ENCODE results near the gene DAGLB.
"Not testable (repeated sequence)": the region's sequence is repeated elsewhere in the genome, so short reads cannot be mapped to it uniquely, and the experiment has no call there.

DNA sequence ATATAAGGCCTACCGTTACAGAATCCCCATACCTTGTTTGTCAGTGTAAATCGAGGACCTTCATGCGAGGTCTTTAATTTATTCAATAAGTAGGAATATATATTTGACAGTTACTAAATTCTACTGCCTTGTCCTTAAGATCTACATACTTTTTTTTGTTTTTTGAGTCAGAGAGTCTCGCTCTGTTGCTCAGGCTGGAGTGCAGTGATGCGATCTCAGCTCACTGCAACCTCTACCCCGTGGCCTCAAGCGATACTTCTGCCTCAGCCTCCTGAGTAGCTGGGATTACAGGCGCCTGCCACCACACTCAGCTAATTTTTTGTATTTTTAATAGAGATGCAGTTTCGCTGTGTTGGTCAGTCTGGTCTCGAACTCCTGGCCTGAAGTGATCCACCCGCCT, 65.9 kb downstream of the DAGLB start:
- TF ChIP-seq ZSCAN29 (IDR thresholded peaks at IDR 0.05); SMC3 (IDR thresholded peaks at IDR 0.05; ENCODE audit: borderline replicate concordance, low read length); NFIC (IDR thresholded peaks at IDR 0.05; ENCODE audit: low read depth, low read length); RAD51 (IDR thresholded peaks at IDR 0.05); YY1 (IDR thresholded peaks at IDR 0.05; ENCODE audit: low read depth, low read length); GABPA (IDR thresholded peaks at IDR 0.05; ENCODE audit: low read depth); BCL3 (IDR thresholded peaks at IDR 0.05; ENCODE audit: borderline replicate concordance, insufficient read depth, low read depth, low read length, poor library complexity, severe bottlenecking): not testable (repeated sequence)
- TF ChIP-seq, protein P1, sequence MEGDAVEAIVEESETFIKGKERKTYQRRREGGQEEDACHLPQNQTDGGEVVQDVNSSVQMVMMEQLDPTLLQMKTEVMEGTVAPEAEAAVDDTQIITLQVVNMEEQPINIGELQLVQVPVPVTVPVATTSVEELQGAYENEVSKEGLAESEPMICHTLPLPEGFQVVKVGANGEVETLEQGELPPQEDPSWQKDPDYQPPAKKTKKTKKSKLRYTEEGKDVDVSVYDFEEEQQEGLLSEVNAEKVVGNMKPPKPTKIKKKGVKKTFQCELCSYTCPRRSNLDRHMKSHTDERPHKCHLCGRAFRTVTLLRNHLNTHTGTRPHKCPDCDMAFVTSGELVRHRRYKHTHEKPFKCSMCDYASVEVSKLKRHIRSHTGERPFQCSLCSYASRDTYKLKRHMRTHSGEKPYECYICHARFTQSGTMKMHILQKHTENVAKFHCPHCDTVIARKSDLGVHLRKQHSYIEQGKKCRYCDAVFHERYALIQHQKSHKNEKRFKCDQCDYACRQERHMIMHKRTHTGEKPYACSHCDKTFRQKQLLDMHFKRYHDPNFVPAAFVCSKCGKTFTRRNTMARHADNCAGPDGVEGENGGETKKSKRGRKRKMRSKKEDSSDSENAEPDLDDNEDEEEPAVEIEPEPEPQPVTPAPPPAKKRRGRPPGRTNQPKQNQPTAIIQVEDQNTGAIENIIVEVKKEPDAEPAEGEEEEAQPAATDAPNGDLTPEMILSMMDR (IDR thresholded peaks at IDR 0.05 in 2 of 3, conservative IDR thresholded peaks at IDR 0.05 in 1 of 3; ENCODE audit: control insufficient read depth in 2 of 3, extremely low read depth in 1 of 3, insufficient read depth in 1 of 3, low read depth in 3 of 3, low read length in 3 of 3) = not testable (repeated sequence)
- TF ChIP-seq, protein P2, sequence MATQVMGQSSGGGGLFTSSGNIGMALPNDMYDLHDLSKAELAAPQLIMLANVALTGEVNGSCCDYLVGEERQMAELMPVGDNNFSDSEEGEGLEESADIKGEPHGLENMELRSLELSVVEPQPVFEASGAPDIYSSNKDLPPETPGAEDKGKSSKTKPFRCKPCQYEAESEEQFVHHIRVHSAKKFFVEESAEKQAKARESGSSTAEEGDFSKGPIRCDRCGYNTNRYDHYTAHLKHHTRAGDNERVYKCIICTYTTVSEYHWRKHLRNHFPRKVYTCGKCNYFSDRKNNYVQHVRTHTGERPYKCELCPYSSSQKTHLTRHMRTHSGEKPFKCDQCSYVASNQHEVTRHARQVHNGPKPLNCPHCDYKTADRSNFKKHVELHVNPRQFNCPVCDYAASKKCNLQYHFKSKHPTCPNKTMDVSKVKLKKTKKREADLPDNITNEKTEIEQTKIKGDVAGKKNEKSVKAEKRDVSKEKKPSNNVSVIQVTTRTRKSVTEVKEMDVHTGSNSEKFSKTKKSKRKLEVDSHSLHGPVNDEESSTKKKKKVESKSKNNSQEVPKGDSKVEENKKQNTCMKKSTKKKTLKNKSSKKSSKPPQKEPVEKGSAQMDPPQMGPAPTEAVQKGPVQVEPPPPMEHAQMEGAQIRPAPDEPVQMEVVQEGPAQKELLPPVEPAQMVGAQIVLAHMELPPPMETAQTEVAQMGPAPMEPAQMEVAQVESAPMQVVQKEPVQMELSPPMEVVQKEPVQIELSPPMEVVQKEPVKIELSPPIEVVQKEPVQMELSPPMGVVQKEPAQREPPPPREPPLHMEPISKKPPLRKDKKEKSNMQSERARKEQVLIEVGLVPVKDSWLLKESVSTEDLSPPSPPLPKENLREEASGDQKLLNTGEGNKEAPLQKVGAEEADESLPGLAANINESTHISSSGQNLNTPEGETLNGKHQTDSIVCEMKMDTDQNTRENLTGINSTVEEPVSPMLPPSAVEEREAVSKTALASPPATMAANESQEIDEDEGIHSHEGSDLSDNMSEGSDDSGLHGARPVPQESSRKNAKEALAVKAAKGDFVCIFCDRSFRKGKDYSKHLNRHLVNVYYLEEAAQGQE (IDR thresholded peaks at IDR 0.05; ENCODE audit: low read depth, low read length) = not testable (repeated sequence)
